ENCODE results near the gene SIVA1. TPM values are rescaled to one million over a fixed set of nuclear protein-coding genes. Genes with fewer than 3 reads are reported as not detected.

SIVA1 gene
- polyA plus RNA-seq, 1 experiment, result 49.7 TPM

DNA sequence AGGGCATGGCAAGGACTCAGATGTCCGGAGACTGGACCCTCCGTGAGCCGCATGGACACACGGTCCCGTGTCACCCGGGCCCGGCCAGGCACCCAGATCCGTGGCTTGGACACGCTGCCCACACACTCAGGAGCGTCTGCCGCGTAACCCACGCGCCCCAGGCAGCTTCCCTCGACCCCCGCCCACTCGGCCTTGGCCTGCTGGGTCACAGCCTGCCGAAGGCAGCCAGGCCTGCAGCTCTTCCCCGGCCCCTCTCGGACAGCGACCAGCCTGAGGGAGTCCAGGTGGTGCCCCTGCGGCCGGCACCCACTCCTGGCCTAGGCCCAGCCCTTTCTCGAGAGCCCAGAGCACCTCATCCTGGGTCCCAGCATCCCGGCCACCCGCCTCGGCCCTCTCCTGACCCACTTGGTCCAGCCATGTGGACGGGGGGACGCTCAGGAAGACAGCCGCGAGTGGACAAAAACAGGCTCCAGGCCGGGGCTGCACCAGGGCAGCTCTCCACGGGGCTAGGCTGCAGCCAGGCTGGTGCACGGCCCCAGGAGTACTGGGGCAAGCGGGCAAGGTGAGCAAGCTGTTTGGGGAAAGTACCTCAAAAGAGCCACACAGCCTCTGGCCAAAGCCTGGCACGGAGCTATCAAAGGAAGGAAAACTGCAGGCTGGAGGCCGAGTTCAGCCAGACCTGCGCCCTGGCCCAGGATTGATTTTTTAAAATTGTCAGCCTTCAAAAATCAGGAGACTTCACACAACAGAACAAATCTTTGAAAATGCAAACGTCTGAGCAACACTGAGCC, 36.1 kb downstream of the SIVA1 start:
- no peak for DNase-seq (ENCODE audit: low read depth, low spot score)
- POLR2A ChIA-PET, result no interaction called here
- Histone ChIP-seq H3K27ac (ENCODE audit: low read depth, low read length) (no peak overlapping the region), H3K4me3 (ENCODE audit: low read depth, low read length) (no peak overlapping the region), H3K27me3 (ENCODE audit: control insufficient read depth, insufficient read depth, low read length) (no peaks in the 10 kb centered on the region), H3K9me3 (ENCODE audit: control insufficient read depth, insufficient read depth, low read length) (no peaks in the 10 kb centered on the region; the same call in 1 of the 2 replicates)
- TF ChIP-seq, protein P1, sequence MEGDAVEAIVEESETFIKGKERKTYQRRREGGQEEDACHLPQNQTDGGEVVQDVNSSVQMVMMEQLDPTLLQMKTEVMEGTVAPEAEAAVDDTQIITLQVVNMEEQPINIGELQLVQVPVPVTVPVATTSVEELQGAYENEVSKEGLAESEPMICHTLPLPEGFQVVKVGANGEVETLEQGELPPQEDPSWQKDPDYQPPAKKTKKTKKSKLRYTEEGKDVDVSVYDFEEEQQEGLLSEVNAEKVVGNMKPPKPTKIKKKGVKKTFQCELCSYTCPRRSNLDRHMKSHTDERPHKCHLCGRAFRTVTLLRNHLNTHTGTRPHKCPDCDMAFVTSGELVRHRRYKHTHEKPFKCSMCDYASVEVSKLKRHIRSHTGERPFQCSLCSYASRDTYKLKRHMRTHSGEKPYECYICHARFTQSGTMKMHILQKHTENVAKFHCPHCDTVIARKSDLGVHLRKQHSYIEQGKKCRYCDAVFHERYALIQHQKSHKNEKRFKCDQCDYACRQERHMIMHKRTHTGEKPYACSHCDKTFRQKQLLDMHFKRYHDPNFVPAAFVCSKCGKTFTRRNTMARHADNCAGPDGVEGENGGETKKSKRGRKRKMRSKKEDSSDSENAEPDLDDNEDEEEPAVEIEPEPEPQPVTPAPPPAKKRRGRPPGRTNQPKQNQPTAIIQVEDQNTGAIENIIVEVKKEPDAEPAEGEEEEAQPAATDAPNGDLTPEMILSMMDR (IDR thresholded peaks at IDR 0.05; ENCODE audit: low read depth, low read length), result no peak
- CTCF ChIA-PET, result interaction anchor here (1.1 to 2.8 kb wide), 2 partner anchors 20 to 21 kb away, joined by 6 to 12 read pairs; no protein-coding TSS in a partner anchor

DNA sequence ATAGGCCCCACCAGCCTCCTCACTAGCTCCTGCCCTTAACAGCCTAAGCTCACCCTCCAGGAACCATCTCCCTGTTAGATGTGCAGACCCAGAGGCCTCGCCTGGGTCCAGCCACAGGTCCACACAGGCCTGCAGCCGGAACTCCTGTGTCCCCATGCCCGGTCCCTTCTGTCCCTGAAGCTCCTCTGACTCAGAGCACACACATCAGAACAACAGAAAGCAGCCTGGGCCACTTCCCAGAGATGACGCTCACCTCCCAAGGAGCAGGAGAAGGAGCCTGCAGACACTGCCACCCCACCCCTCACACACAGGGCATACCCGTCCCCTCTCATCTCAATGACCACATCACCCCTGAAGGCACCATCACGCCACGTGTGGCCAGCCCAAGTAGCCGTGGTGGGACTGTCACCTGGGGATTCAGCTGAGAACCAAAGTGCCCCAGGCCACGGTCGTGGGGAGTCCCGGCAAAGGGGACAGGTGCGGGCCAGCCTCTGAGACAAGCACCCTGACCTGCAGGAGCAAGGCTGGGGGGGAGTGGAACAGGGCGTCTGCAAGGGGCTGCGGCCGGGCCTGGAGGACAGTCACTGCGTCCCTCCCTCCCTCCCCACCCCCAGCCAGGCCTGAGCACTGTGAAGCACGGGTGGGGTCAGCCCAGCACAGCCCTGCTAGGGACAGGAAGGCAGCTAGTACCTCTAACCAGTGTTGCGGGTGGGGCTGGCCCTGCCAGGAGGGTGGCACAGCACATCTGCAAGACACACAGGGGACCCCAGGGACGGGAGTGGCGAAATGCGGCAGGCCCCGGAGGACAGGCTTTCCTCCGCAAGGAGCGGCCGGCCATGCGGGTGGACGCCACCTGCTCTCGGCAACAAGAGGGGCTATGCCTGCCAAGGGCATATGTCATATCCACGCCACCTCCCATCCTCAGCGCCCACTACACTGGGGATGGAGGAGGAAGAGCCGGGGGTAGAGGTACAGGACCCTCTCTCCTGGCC, 37.1 kb downstream of the SIVA1 start:
- CTCF ChIA-PET, result interaction anchor here (0.7 to 1.8 kb wide), 4 partner anchors 21 to 36 kb away, joined by 3 to 6 read pairs (median 4); no protein-coding TSS in a partner anchor
- POLR2A ChIA-PET, result interaction anchor here (1.2 kb wide), 1 partner anchor 11 kb away, joined by 3 read pairs; the partner anchor contains the start of gene ZBTB42
- TF ChIP-seq, protein P1 (IDR thresholded peaks at IDR 0.05; ENCODE audit: low read depth, low read length), result no peak
- Histone ChIP-seq H3K4me3 (ENCODE audit: low read depth, low read length) (no peak overlapping the region), H3K27ac (ENCODE audit: low read depth, low read length) (no peak overlapping the region), H3K27me3 (ENCODE audit: control insufficient read depth, insufficient read depth, low read length) (no peaks in the 10 kb centered on the region), H3K9me3 (ENCODE audit: control insufficient read depth, insufficient read depth, low read length) (no peaks in the 10 kb centered on the region; the same call in 1 of the 2 replicates)
- no peak for DNase-seq (ENCODE audit: low read depth, low spot score)

DNA sequence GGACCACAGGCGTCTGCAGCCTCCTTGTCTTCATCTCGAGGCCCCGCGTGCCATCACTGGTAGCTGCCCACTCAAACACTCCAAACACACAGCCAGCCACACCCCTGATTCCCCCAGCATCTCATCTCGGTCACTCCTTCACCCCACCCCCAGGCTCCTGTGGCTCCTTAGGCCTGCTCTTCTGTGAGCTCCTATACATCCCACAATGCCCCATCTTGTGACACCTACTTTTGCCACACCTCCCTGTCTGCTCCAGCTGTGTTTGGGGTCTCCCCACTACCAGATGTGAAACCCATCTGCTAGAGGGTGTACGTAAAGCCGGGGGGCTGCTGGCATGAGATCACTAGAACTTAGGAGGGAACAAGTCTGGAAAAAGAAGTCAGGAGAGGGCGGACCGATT, 38.5 kb downstream of the SIVA1 start:
- POLR2A ChIA-PET, result interaction anchor here (1.2 kb wide), 1 partner anchor 10 kb away, joined by 3 read pairs; the partner anchor contains the start of gene ZBTB42

DNA sequence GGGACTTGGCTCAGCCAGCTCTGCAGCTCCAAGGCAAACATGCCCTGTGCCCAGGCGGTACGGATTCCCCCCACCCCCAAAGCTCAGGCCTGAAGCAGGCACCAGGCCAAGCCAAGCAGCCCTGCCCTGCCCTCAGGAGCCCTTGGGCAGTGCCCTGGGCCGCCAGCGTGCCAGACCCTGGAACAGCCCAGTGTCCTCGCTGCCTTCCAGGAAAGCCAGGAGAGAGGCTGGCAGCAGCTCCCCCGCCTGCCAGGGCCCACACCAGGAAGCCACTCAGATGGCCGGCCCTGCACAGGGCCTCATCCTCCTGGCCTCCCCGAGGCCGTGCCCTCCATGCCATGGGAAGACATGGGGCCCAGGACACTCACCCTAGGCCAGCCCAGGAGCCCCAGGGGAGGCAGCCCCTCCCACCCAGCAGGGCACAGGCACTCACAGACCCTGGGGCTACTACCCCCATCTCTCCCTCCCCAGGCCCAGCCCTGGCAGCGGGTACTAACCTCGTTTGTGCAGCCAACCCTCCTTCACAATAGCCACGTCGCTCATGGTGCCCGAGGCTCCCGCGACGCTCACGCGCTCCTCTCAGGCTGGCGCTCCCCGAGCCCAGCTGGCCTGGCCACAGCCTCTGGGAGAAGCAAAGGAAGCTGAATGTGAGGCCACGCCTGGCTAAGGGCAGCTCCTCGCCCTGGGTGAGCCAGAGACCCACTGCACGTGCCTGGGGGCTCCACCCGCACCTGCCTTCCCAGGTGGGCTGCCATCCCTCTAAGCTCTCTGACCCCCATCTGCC, 39.3 kb downstream of the SIVA1 start:
- Histone ChIP-seq H3K4me3 (ENCODE audit: low read depth, low read length) (no peak overlapping the region), H3K27ac (ENCODE audit: low read depth, low read length) (no peak overlapping the region), H3K9me3 (ENCODE audit: control insufficient read depth, insufficient read depth, low read length) (no peaks in the 10 kb centered on the region; the same call in 1 of the 2 replicates), H3K27me3 (ENCODE audit: control insufficient read depth, insufficient read depth, low read length) (no peaks in the 10 kb centered on the region)
- CTCF ChIA-PET, result interaction anchor here (0.6 to 1.8 kb wide), 3 partner anchors 24 to 988 kb away, joined by 3 to 6 read pairs (median 6); no protein-coding TSS in a partner anchor
- no peak for DNase-seq (ENCODE audit: low read depth, low spot score)
- POLR2A ChIA-PET, result no interaction called here
- TF ChIP-seq, protein P1 (IDR thresholded peaks at IDR 0.05; ENCODE audit: low read depth, low read length), result no peak

More for the DNA sequence above, 38.5 kb downstream of the SIVA1 start:
- no peak for DNase-seq (ENCODE audit: low read depth, low spot score)
- no peaks in the 10 kb centered on the region; the same call in 1 of the 2 replicates for H3K9me3 ChIP-seq (ENCODE audit: control insufficient read depth, insufficient read depth, low read length)
- no peaks in the 10 kb centered on the region for H3K27me3 ChIP-seq (ENCODE audit: control insufficient read depth, insufficient read depth, low read length)
- TF ChIP-seq, protein P1 (IDR thresholded peaks at IDR 0.05; ENCODE audit: low read depth, low read length), result no peak
- CTCF ChIA-PET, result interaction anchor here (1.1 to 1.8 kb wide), 3 partner anchors 23 to 35 kb away, joined by 3 to 6 read pairs (median 6); no protein-coding TSS in a partner anchor
- no peak overlapping the region for H3K4me3 ChIP-seq (ENCODE audit: low read depth, low read length)
- H3K27ac ChIP-seq (ENCODE audit: low read depth, low read length), result no peak overlapping the region
